Measurements from ENCODE around the gene PRKCZ. TPM values are rescaled to one million over a fixed set of nuclear protein-coding genes. Genes with fewer than 3 reads are reported as not detected.

PRKCZ gene
- total RNA-seq, 1 donor from 2014 or later: 28.1 TPM

GRCh38 chr1:2188336-2188735 lies 138.1 kb downstream of the PRKCZ start:
- DNase-seq (ENCODE audit: low read depth): no peak
- TF ChIP-seq CTCF (conservative IDR thresholded peaks at IDR 0.05; ENCODE audit: low read depth, low read length): no peak
- H3K4me3 ChIP-seq (ENCODE audit: low read depth, low read length): no peak overlapping the region

- DNase-seq (ENCODE audit: low read depth): no peak
- no peak for TF ChIP-seq CTCF (conservative IDR thresholded peaks at IDR 0.05; ENCODE audit: low read depth, low read length)
- peak overlapping the region; percentile 56 for H3K4me3 ChIP-seq (ENCODE audit: low read depth, low read length)
Observed at GRCh38 chr1:2189459-2190425, 139.5 kb downstream of the PRKCZ start.

GRCh38 chr1:2190491-2190976 lies 140.3 kb downstream of the PRKCZ start:
- no peak for DNase-seq (ENCODE audit: low read depth)
- no peak for TF ChIP-seq CTCF (conservative IDR thresholded peaks at IDR 0.05; ENCODE audit: low read depth, low read length)
- H3K4me3 ChIP-seq (ENCODE audit: low read depth, low read length): peak overlapping the region; percentile 56

GRCh38 chr1:2192031-2192995 lies 142.1 kb downstream of the PRKCZ start:
- no peak for TF ChIP-seq CTCF (conservative IDR thresholded peaks at IDR 0.05; ENCODE audit: low read depth, low read length)
- H3K4me3 ChIP-seq (ENCODE audit: low read depth, low read length): no peak overlapping the region
- DNase-seq (ENCODE audit: low read depth): no peak

GRCh38 chr1:2193514-2194281 lies 143.5 kb downstream of the PRKCZ start:
- H3K4me3 ChIP-seq (ENCODE audit: low read depth, low read length): peak overlapping the region; percentile 75
- no peak for DNase-seq (ENCODE audit: low read depth)
- no peak for TF ChIP-seq CTCF (conservative IDR thresholded peaks at IDR 0.05; ENCODE audit: low read depth, low read length)

- DNase-seq (ENCODE audit: low read depth): no peak
Observed at GRCh38 chr1:2194319-2194897, 144.2 kb downstream of the PRKCZ start, which contains the start of gene FAAP20. Gene FAAP20 (minus strand): TSS chr1:2194772. CDS start chr1:2194749, 23 bp downstream.

More at GRCh38 chr1:2194319-2194897, 144.2 kb downstream of the PRKCZ start, which contains the start of gene FAAP20:
- TF ChIP-seq CTCF (conservative IDR thresholded peaks at IDR 0.05; ENCODE audit: low read depth, low read length): no peak
- H3K4me3 ChIP-seq (ENCODE audit: low read depth, low read length): peak within 1 kb of the TSS; percentile 75

Measured in epithelial cell of proximal tubule (primary cell).